GM21423 (cell line): Measurements from ENCODE around the gene KCNK7.
"Not testable (repeated sequence)": the region's sequence is repeated elsewhere in the genome, so short reads cannot be mapped to it uniquely, and the experiment has no call there.

Experiments
- ATAC-seq: cut with Tn5 transposase; IDR thresholded peaks from one replicate; pipeline ENCODE4 v1.9.1; 2021; ENCODE audit warnings: mild to moderate bottlenecking, moderate library complexity; ENCODE audit not compliant: unreplicated experiment

The KCNK7 gene

DNA sequence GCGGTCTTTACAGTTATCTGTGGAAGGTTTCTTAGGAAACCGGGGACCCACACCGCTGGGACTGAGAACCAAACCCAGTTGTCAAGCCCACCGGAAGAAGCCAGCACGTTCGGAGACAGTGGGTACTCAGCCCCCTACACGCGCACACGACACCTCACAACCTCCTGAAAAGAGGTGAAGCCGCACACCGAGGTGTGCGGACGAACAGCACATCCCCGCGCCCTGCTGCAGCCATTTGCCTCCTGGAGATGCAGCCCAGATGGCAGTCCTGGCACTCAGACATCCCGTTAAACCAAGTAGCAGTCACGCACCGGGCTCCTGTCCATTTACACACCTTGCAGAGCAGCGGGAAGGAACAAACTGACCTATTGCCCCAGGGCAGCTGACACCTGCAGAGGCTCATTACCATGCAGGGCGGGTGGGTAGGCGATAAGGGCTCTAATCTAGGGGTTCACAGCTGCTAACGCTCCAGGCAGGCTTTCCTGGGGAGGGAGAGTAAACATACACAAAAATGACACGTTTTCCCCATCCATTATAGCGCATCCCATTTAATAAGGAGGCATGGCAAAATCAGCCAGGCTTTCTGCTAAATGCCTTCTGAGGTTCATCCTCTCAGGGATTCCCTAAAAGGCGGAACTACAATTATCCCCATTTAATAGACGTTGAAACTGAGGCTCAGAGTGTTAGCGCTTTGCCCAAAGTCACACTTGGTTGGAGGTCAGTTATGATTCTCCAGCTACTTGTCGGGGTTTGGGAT is 20.6 kb downstream of the KCNK7 start:
- ATAC-seq = no peak

DNA sequence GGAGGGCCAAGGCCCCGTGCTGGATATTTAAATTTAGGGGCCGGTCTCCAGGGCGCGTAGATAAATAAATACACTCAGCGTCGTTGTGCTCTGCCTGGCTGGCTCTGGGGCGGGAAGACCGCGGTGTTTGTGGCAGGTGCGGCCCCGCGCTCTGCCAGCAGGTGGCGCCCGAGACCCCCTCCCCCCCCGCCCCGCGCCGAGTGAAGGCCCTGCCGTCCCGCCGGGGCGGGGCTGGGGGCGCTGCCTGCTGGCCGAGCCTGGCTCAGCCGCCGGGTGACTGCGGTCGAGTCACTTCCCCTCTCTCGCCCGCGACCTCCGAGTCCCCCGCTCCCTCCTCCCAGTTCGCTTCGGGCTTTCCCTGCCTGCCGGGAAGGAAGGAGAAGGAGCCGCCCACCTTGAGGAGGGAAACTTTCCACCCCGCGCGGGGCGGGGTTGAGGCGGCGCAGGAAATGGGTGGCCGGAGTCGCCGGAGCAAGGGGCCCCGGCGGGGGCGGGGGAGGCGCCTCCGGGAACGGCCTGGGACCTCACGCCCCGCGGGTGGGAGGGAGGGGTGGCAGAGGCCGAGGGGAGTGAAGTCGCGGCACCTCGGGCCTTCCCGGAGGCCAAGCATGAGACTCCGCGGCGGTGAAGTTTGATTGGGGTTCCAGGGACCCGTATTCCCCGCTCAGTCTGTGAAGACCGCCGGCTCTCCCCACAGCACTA is 21.3 kb downstream of the KCNK7 start:
- ATAC-seq = peak; percentile 27

DNA sequence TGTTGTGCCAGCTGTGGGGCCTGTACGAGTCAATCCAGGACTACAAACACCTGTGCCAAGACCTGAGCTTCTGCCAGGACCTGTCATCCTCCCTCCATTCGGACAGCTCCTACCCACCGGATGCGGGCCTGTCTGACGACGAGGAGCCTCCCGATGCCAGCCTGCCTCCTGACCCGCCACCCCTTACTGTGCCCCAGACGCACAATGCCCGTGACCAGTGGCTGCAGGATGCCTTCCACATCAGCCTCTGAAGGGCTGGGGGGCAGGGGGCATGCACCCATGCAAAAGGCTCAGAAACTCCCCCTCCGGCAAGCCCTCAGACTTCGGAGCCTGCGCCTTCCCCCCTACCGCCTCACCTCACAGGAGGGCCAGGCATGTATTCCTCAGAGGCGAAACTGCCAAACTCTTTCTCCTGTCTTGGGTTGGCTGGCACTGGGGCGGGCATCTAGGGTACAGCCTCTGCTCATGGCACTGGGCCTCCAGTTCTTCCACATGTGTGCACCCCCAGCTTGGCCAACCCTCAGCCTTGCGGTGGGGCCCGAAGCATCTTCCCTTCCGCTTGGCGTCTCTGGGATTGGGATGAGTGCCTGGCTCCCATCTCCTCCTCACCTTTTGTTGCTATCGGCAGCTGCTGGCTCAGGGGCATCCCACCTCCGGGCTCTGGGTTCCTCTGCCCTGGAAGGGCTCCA is 22.1 kb downstream of the KCNK7 start:
- ATAC-seq = no peak

DNA sequence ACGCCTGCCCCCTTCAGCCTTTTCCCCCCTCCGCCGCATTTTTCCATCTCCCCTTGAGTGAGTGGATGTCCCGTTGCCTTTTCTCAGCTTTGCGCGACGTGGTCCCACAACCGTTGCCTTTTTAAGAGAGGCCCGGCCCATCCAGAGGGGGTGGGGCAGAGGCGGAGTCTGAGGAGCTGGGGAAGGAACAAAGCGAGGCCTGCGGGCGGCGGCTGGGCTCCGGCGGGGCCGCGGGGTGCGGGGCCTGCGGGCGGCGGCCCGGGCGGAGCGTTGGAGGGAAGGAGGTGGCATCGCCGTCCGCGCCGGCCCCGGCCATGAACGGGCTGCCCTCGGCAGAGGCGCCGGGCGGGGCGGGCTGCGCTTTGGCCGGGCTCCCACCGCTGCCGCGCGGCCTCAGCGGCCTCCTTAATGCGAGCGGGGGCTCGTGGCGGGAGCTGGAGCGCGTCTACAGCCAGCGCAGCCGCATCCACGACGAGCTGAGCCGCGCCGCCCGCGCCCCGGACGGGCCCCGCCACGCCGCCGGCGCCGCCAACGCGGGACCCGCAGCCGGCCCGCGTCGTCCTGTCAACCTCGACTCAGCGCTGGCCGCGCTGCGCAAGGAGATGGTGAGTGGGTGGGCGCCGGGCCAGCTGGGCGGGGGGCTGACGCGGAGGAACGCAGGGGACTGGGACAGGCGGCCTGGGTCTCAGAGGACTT is 23.1 kb downstream of the KCNK7 start, which contains the start of gene FAM89B:
Gene FAM89B (plus strand): TSS at position 183 of the 696 bp plus-strand sequence. CDS start 132 bp downstream, at position 315.
- no peak for ATAC-seq

DNA sequence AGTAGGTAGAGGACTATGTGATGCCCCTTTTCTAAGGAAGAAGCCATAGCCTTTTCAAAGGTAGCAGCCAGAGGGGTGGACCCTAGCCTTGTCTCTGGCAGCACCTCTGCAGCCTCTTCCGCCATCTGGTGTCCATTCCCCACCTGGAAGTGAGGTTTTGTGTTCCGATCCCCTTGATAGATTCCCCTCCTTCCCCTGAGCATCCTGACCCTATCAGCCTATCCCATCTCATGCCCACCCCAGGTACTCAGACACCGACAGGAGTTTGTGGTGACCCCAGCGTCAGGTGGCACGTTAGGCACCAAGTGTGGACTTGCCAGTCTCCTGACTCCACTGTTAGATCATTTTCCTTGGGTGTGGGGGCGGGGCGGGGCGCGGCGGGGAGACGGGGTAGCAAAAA is 23.7 kb downstream of the KCNK7 start:
- ATAC-seq = no peak

DNA sequence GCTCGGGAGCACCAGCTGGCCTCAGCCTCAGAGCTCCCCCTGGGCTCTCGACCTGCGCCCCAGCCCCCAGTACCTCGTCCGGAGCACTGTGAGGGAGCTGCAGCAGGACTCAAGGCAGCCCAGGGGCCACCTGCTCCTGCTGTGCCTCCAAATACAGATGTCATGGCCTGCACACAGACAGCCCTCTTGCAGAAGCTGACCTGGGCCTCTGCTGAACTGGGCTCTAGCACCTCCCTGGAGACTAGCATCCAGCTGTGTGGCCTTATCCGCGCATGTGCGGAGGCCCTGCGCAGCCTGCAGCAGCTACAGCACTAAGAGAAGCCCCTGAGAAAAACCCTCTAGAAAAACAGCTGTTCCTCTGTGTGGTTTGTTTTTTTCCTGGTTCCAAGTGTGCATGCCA is 24.2 kb downstream of the KCNK7 start:
- ATAC-seq = no peak

DNA sequence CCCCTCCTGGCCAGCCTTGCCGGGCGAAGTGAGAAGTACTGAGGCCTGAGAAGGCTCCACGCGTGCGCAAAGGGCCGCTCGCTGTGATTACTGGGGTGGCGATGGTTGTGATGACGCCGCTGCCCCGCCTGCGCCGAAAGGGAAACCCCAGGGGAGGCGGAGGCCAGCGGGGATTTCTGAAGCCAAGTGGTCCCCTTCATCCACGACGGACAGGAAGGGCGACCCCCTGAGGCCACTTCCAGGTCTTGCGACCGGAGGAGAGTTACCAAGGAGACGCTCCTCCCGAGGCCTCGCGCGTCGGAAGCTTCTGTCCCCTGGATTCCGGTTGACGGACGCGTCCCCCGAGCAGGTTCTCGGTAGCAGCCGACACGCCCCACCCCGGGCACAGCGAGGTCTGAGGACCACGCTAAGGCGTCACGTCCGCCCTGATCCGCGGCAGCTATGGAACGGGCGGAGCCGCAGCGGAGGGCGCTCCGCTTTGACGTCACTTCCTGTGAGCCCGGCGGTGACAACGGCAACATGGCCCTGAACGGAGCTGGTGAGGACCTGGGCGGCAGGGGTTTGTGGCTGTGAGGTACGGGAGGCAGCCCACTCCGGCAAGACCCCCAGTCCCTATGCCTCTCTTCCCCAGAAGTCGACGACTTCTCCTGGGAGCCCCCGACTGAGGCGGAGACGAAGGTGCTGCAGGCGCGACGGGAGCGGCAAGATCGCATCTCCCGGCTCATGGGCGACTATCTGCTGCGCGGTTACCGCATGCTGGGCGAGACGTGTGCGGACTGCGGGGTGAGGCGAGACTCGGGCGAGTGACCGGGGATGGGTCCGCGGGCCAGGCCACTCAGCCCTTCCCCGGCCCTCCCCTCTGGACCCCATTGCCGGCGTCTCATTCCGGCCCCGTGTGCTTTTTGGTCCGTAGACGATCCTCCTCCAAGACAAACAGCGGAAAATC is 25.4 kb downstream of the KCNK7 start, which contains the start of gene ZNRD2:
Gene ZNRD2 (plus strand): TSS at position 505 of the 946 bp plus-strand sequence. CDS start 15 bp downstream, at position 520.
- peak; percentile 54 for ATAC-seq

DNA sequence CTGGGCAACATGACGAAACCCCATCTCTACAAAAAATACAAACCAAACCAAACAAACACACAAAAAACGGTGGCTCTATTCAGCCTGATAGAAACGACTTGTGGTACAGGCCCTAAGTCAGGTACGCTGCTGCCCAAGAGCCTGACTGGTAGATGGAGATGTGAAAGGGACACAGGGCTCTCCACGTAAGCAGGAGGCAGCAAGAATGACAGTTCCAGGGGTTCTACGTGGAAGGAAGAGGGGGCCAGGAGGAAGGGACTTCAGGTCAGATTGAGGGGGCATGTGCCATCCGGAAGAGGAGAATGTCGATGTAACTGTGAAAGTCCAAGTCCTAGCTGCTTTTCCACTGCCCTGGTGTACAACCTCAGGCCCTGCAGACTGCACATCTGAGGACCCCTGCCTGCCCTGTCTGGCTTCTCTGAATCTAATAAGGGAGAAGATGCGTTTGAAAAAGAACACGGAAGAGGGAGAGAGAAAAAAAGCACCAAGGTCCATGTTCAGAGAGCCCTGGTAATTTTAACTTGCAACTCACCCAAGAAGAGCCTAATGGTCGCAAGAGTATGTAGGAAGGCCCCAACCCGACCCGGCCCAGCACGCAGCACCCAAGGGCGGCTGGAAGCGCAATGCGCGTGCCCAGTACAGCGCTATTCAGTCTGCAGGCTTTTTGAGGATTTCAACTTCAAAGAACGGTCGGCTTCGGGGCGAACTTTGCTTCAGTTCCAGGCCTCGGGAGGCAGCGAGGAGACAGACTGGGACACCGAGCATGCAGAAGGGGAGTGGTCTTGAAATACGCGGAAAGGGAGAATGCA is 26.2 kb downstream of the KCNK7 start:
- peak; percentile 2 for ATAC-seq

DNA sequence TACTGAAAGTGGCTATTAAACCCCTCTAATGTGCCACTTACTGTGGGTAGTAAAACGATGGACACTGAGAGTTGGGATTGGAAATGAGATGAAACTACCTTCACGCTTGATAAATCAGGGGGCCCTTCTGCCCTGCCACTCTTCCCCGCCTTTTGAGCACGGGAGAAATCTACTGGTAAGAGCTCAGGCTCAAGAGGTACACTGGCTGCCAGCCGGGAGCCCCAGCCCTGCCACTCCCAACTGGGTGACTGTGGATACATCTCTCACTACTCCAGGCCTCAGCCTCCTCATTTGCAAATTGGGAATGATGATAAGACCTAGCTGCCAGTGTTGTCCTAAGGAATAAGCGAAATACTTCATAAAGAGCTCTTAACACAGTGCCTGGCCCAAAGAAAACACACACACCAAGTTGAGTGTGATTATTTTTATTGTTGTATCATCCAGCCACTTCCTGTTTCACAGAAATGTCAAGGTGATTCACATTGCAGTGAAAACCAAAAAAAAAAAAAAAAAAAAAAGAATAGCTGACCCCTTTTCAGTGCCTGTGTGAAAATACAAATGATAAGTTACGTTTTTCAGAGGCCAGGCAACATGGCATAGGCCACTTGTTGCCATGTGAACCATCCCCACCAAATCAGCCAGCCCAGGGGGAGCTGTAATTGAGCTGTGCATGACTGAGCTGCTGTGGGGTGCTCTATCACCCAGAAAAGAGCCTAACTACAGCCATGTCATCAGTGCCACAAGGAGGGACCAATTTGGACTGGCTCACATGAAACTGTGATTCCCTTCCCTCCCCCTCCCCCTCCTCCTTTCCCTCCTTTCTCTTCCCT is 29.8 kb downstream of the KCNK7 start:
- ATAC-seq = no peak

DNA sequence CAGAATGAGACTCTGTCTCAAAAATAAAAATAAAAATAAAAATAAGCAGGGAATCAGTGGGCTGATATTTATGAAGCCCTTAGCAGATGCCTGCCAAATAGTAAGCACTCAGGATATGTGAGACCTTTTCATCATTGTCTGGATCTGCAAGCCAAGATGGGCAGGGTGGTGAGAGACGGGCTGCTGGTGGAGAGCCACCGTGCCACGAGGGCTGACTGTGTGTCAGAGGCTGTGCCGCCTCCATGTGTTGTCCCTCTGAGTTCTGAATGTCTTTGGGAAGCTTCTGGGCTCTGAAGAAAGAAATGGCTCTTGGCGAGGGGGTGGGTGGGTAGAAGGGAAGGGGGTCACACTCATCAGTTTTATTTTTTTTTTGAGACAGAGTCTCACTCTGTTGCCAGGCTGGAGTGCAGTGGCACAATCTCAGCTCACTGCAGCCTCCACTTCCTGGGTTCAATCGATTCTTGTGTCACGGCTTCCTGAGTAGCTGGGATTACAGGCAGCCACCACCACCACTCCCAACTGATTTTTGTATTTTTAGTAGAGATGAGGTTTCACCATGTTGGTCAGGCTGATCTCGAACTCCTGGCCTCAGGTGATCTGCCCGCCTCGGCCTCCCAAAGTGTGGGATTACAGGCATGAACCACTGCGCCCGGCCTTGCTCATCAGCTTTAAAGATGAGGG is 30.6 kb downstream of the KCNK7 start:
- ATAC-seq = not testable (repeated sequence)

DNA sequence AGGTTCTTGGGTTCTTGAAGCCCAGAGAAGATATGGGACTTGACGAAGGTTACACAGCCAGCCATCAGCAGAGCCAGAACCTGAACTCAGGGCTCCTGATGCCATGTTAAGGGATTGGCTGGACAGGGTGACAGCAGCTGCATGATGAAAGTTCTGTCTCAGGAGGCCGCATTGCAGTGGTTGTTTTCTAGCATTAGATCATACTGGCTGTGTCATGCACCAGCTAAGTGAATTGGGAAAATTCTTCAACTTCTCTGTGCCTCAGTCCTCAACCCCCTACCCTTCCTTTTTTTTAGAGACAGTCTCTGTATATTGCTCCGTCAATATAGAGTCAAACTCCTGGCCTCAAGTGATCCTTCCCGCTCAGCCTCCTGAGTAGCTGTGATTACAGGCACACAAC is 32.0 kb downstream of the KCNK7 start:
- ATAC-seq = no peak

DNA sequence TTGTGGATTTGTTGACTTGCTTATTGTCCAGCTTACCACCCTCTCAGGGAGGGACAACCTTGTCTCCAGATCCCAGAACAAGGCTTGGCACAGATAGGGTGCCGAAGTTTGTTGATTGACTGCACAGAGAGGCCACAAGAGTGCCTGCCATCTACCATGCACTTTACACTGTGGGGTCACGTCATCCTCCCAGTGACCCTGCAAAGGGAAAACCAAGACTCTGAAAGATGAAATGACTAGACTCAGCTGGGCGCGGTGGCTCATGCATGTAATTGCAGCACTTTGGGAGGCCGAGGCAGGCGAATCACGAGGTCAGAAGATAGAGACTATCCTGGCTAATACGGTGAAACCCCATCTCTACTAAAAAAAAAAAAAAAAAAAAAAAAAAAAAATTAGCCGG is 32.8 kb downstream of the KCNK7 start:
- no peak for ATAC-seq

DNA sequence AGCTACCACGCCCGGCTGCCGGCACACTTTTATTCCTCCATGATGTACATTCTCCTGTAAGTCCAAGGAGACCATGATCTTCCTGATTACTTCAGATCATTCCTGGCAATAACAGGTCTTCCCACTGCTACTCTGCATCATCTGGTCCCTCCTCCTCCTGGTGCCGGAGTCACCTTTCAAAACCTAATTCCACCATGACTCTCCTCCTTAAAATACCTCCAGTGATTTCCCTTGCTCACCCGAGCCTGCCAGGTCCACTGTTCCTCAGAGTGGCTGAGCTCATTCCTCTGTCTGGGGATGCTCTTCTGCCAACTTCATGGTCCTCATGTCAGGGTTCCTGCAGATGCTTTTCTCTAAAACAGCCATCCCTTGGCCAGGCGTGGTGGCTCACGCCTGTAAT is 33.6 kb downstream of the KCNK7 start:
- ATAC-seq = no peak

DNA sequence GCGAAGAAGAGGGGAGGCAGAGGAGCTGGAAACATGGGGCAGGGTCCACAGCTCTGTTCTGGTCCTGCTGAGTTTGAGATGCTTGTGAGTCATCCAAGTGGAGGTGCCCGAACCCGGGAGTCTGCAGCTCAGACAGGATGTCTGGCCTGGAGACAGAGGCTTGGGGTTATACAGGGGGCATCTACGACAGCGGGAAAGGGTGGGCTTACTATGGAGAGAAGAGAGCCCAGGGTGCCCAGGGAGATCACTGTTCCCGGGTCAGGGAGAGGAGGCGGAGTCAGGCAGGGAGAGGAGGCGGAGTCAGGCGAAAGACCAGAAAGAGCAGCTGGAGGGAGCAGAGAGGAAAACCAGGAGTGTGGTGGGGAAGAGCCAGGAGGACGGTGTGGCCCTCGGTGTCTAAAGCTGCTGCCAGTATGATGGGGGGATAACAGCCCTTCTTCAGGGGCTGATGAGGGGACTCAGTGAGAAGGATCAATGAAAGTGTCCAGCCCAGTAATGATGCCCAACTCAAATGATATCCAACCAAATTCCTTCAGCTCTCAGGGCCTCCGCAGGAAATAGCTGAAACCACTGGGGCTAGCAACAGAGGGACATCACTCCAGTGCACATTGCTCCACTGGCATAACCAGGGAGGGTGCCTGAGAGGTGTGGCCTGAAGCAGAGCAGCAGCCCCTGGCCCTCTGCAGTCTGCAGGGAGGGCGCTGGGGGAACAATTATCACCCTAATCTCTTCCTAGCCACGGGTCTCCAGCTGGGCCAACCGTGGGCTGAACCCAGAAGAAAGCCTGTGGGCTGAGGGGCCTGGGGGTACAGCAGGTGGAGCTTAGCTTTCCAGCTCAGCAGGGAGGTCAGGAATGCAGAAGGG is 34.8 kb downstream of the KCNK7 start:
- no peak for ATAC-seq

DNA sequence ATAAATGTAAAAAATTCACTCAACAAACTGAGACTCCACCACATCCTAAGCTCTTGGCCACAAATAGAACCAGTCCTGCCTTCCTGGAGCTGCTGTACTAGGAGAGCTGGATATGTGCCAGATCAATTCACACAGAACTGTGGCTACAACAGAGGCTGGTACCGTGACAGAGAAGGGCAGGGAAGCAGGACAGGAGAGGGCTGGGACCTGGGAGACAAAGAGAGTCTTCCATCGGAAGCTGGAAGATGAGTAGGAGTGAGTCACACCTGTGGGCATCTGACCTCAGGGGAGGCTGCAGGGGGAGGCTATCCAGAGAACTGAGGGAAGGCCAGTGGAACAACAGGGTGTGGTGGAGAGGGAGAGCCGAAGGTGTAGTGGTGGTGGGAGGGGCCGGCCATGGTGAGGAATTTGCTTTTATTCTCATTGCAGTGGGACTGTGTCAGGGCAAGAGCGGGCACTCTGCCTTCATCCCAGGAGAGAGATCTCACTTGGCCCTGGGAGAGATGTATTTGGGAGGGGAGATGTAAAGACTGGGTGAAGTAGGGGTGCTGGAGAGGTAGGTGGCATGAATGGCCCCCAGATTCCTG is 35.6 kb downstream of the KCNK7 start:
- ATAC-seq = no peak

DNA sequence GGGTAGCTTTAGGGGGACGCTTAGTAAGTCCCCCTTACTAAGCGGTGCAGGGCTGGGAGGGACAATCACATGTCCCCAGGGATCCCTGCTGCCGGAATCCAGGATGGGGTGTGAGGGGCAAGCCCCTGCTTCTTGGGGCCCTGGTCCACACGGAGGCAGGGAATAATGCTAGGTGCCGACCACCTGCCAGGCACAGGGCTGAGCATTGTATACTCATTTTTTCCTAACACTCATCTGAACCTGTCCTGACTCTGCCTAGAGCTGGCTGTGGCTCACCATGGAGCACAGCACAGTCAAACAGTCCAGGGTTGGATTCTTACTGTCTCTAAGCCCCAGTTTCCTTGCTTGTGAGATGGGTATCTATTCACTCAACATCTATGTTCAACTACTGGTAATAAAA is 36.1 kb downstream of the KCNK7 start:
- no peak for ATAC-seq
